Neural cell (in vitro differentiated cells): ENCODE results near the gene DIRAS2.

ENCODE experiments used
- TAF1 ChIP-seq: IDR thresholded peaks from 2 replicates; pipeline ENCODE4 v1.6.1; 2012; ENCODE audit warnings: low read depth
- TF ChIP-seq, protein P1 (sequence below): IDR thresholded peaks from 2 replicates; pipeline ENCODE4 v1.6.1; 2012; ENCODE audit warnings: borderline replicate concordance
- TF ChIP-seq, protein P2 (sequence below): fragments of 450-650 bp; IDR thresholded peaks from 2 replicates; pipeline ENCODE4 v1.5.1; 2014; ENCODE audit warnings: antibody characterized with exemption, mild to moderate bottlenecking, moderate library complexity; ENCODE audit not compliant: poor library complexity, severe bottlenecking

- TF ChIP-seq, protein P1, sequence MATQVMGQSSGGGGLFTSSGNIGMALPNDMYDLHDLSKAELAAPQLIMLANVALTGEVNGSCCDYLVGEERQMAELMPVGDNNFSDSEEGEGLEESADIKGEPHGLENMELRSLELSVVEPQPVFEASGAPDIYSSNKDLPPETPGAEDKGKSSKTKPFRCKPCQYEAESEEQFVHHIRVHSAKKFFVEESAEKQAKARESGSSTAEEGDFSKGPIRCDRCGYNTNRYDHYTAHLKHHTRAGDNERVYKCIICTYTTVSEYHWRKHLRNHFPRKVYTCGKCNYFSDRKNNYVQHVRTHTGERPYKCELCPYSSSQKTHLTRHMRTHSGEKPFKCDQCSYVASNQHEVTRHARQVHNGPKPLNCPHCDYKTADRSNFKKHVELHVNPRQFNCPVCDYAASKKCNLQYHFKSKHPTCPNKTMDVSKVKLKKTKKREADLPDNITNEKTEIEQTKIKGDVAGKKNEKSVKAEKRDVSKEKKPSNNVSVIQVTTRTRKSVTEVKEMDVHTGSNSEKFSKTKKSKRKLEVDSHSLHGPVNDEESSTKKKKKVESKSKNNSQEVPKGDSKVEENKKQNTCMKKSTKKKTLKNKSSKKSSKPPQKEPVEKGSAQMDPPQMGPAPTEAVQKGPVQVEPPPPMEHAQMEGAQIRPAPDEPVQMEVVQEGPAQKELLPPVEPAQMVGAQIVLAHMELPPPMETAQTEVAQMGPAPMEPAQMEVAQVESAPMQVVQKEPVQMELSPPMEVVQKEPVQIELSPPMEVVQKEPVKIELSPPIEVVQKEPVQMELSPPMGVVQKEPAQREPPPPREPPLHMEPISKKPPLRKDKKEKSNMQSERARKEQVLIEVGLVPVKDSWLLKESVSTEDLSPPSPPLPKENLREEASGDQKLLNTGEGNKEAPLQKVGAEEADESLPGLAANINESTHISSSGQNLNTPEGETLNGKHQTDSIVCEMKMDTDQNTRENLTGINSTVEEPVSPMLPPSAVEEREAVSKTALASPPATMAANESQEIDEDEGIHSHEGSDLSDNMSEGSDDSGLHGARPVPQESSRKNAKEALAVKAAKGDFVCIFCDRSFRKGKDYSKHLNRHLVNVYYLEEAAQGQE, result no peak
- TF ChIP-seq, protein P2, sequence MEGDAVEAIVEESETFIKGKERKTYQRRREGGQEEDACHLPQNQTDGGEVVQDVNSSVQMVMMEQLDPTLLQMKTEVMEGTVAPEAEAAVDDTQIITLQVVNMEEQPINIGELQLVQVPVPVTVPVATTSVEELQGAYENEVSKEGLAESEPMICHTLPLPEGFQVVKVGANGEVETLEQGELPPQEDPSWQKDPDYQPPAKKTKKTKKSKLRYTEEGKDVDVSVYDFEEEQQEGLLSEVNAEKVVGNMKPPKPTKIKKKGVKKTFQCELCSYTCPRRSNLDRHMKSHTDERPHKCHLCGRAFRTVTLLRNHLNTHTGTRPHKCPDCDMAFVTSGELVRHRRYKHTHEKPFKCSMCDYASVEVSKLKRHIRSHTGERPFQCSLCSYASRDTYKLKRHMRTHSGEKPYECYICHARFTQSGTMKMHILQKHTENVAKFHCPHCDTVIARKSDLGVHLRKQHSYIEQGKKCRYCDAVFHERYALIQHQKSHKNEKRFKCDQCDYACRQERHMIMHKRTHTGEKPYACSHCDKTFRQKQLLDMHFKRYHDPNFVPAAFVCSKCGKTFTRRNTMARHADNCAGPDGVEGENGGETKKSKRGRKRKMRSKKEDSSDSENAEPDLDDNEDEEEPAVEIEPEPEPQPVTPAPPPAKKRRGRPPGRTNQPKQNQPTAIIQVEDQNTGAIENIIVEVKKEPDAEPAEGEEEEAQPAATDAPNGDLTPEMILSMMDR, result no peak
- no peak for TF ChIP-seq TAF1
Observed at GRCh38 chr9:90568667-90569066, 74.0 kb downstream of the DIRAS2 start.
